Transverse colon (tissue), 4 donors: Measurements from ENCODE around the gene LRRC42. TPM values are rescaled to one million over a fixed set of nuclear protein-coding genes. Genes with fewer than 3 reads are reported as not detected.
A peak's percentile ranks its signal among the peaks of the same experiment; 100 is the strongest.

ENCODE experiments used
- DNase-seq: peaks from one replicate; pipeline ENCODE4 v3.0.0-alpha.2; 2019
- H3K27ac ChIP-seq, 4 donors: fragments of 200-600 bp; sonication (generic); 2 replicates each; pipeline ENCODE4 v1.5.1; 2016 to 2018; ENCODE audit warnings: inconsistent platforms in 4 of 4
- H3K27me3 ChIP-seq: fragments of 200-600 bp; sonication (generic); 2 replicates; pipeline ENCODE4 v1.5.1; 2017; ENCODE audit warnings: inconsistent platforms
- H3K36me3 ChIP-seq, 4 donors: fragments of 200-600 bp; sonication (generic); 2 replicates each; pipeline ENCODE4 v1.5.1; 2017 to 2019; ENCODE audit warnings: inconsistent platforms in 4 of 4
- H3K4me1 ChIP-seq, 4 donors: fragments of 200-600 bp; sonication (generic); 2 replicates each; pipeline ENCODE4 v1.5.1; 2017 to 2020; ENCODE audit warnings: inconsistent platforms in 4 of 4
- H3K4me3 ChIP-seq, 4 donors: fragments of 200-600 bp; sonication (generic); 1 replicate in 1 of 4; 2 replicates in 3 of 4; pipeline versions ENCODE4 v1.5.1 to v1.6.1; 2017 to 2019; ENCODE audit warnings: inconsistent platforms in 4 of 4
- H3K9me3 ChIP-seq, 2 donors: fragments of 200-600 bp; sonication (generic); 2 replicates each; pipeline ENCODE4 v1.5.1; 2017 to 2019; ENCODE audit warnings: inconsistent platforms in 2 of 2
- CTCF ChIP-seq, 5 experiments: fragments of 200-600 bp in 3 of 5; fragments of 450-650 bp in 2 of 5; sonication (generic) in 3 of 5; IDR thresholded peaks; 1 replicate in 2 of 5; 2 replicates in 3 of 5; pipeline ENCODE4 v1.5.1; 2016 to 2017; ENCODE audit warnings: antibody characterized with exemption in 5 of 5, inconsistent platforms in 3 of 5, mild to moderate bottlenecking in 2 of 5, moderate library complexity in 1 of 5
- EP300 ChIP-seq: sonication (generic); formaldehyde crosslinking; IDR thresholded peaks from one replicate; pipeline ENCODE4 v1.6.1; 2017; ENCODE audit warnings: antibody characterized with exemption, low read depth
- POLR2A ChIP-seq: fragments of 450-650 bp; IDR thresholded peaks from one replicate; pipeline ENCODE4 v1.6.1; 2016; ENCODE audit warnings: antibody characterized with exemption, mild to moderate bottlenecking, moderate library complexity
- POLR2AphosphoS5 ChIP-seq, 3 donors: sonication (generic); formaldehyde crosslinking; IDR thresholded peaks; one replicate each; pipeline ENCODE4 v1.6.1; 2016; ENCODE audit warnings: antibody characterized with exemption in 3 of 3
- WGBS, 2 donors: methylation state at CpG; one replicate each; pipeline ENCODE4 v1.1.5; 2018; ENCODE audit warnings: low coverage in 1 of 2; 5-methylcytosine and 5-hydroxymethylcytosine counted together
- in situ Hi-C, 4 donors: fragments of 200-750 bp; cut with MboI; loops; one replicate each; pipeline versions ENCODE4 v1.15.0 to v1.15.1; 2017; ENCODE audit warnings: low sequenced_read_pairs in 3 of 4, low pct_ligation_motif_present in 1 of 4, low pct_unique_long_range_greater_than_20kb in 1 of 4
- intact Hi-C: fragments of 100-400 bp; cut with DNase I; formaldehyde crosslinking; loops from one replicate; pipeline ENCODE4 v1.15.1; 2023; ENCODE audit warnings: low total_unique reads
- total RNA-seq, 4 donors: library from RNA; depleted of rRNA; stranded (reverse); fragments of >200 nt; gene quantifications; one replicate each; pipeline ENCODE4 v1.1.0, GENCODE V29; 2016

The LRRC42 gene
- total RNA-seq, 4 donors from 2014 or later, result 4.4 to 24.7 (median 17.5) TPM

- Histone ChIP-seq H3K4me3 (no peak overlapping the region), H3K27ac (no peak overlapping the region), H3K36me3 (peaks cover 0 to 16% (median 5%) of the 10 kb centered on the region in 4 donors), H3K4me1 (peaks cover 10 to 30% (median 19%) of the 10 kb centered on the region in 4 donors), H3K9me3 (no peaks in the 10 kb centered on the region), H3K27me3 (no peaks in the 10 kb centered on the region)
- in situ Hi-C loops (loop anchor here in 1 of 4 donors (25.0 kb wide), 1 partner anchor 88 kb away; no protein-coding TSS in a partner anchor), intact Hi-C loops (no loop called here)
- no peak for DNase-seq
- WGBS, 2 donors, result 83 to 88% methylated on average over 1 to 4 of the region's 4 CpGs
- peak; percentile 31 to 40 (median 35) for TF ChIP-seq CTCF (IDR thresholded peaks at IDR 0.05)
- TF ChIP-seq POLR2AphosphoS5 (IDR thresholded peaks at IDR 0.05), result no peak
- TF ChIP-seq POLR2A, result no peak
Measured at GRCh38 chr1:53949023-53949990, 3.2 kb downstream of the LRRC42 start.

- in situ Hi-C loops (loop anchor here (10.0 to 25.0 kb wide), 4 partner anchors 67 to 89 kb away; partner anchors contain the start of gene YIPF1 (in 1 of the 4)), intact Hi-C loops (loop anchor here (10.0 kb wide), 1 partner anchor 87 kb away; no protein-coding TSS in a partner anchor)
- Histone ChIP-seq H3K9me3 (no peaks in the 10 kb centered on the region), H3K27me3 (no peaks in the 10 kb centered on the region), H3K36me3 (peaks cover 0 to 16% (median 6%) of the 10 kb centered on the region in 4 donors), H3K27ac (no peak overlapping the region), H3K4me3 (no peak overlapping the region), H3K4me1 (peaks cover 6 to 33% (median 14%) of the 10 kb centered on the region in 4 donors)
- no peak for DNase-seq
- WGBS, 2 donors, result 93 to 96% methylated on average over 3 to 5 of the region's 5 CpGs
- TF ChIP-seq CTCF (IDR thresholded peaks at IDR 0.05) (no peak), POLR2AphosphoS5 (IDR thresholded peaks at IDR 0.05) (no peak), EP300 (no peak), POLR2A (no peak)
Measured at GRCh38 chr1:53951697-53952096, 5.5 kb downstream of the LRRC42 start.

- TF ChIP-seq POLR2A (no peak), POLR2AphosphoS5 (IDR thresholded peaks at IDR 0.05) (no peak), CTCF (IDR thresholded peaks at IDR 0.05) (no peak), EP300 (no peak)
- in situ Hi-C loops (loop anchor here (10.0 to 25.0 kb wide), 4 partner anchors 69 to 92 kb away; partner anchors contain the start of gene YIPF1 (in 1 of the 4)), intact Hi-C loops (loop anchor here (10.0 kb wide), 1 partner anchor 89 kb away; no protein-coding TSS in a partner anchor)
- no peaks in the 10 kb centered on the region for H3K9me3 ChIP-seq
- H3K4me1 ChIP-seq, result peaks cover 0 to 24% (median 14%) of the 10 kb centered on the region in 4 donors
- H3K4me3 ChIP-seq, result no peak overlapping the region
- 62 to 71% methylated on average over 2 of the region's 2 CpGs for WGBS, 2 donors
- H3K36me3 ChIP-seq, result peaks cover 0 to 16% (median 6%) of the 10 kb centered on the region in 4 donors
- no peak for DNase-seq
- no peaks in the 10 kb centered on the region for H3K27me3 ChIP-seq
- H3K27ac ChIP-seq, result no peak overlapping the region
Measured at GRCh38 chr1:53954128-53954527, 8.0 kb downstream of the LRRC42 start.
